ENCODE measurements around the gene EHF. TPM values are rescaled to one million over a fixed set of nuclear protein-coding genes. Genes with fewer than 3 reads are reported as not detected.

The EHF gene
- polyA plus RNA-seq, 1 of the 3 experiments (the other 2 are of a cell fraction), result not detected

- ChIA-PET CTCF (interaction anchor here (0.5 to 1.7 kb wide), 4 partner anchors 14 to 252 kb away, joined by 3 to 4 read pairs (median 4); no protein-coding TSS in a partner anchor), POLR2A (no interaction called here)
- Histone ChIP-seq H3K9ac (no peak overlapping the region), H3F3A (replicated peaks; ENCODE audit: insufficient read depth) (no peaks in the 10 kb centered on the region), H3K79me2 (ENCODE audit: insufficient read depth) (no peaks in the 10 kb centered on the region), H3K27me3 (ENCODE audit: insufficient read depth) (no peaks in the 10 kb centered on the region; the same call in 1 of the 2 replicates), H3K4me3 (ENCODE audit: low read depth in 2 of 2, low read length in 1 of 2) (no peak overlapping the region), H3K4me2 (no peak overlapping the region), H3K9me2 (no peaks in the 10 kb centered on the region), H3K9me3 (no peaks in the 10 kb centered on the region), H2AFZ (ENCODE audit: low read depth) (no peak overlapping the region), H4K20me1 (ENCODE audit: insufficient read depth) (no peaks in the 10 kb centered on the region), H3K36me3 (replicated peaks in 1 of 2; ENCODE audit: control insufficient read depth in 1 of 2, insufficient read depth in 2 of 2, low read length in 1 of 2) (no peaks in the 10 kb centered on the region), H3K4me1 (ENCODE audit: control insufficient read depth in 1 of 2, insufficient read depth in 2 of 2, low read depth in 1 of 2, low read length in 1 of 2) (peaks cover 0 to 2% of the 10 kb centered on the region in 2 experiments; a peak in 1 of 4 replicates), H3K27ac (ENCODE audit: low read depth in 2 of 2, low read length in 1 of 2) (no peak overlapping the region)
- TF ChIP-seq ELF1 (IDR thresholded peaks at IDR 0.05) (no peak), MXI1 (IDR thresholded peaks at IDR 0.05; ENCODE audit: low read depth, low read length) (no peak), RAD21 (IDR thresholded peaks at IDR 0.05; ENCODE audit: low read length) (no peak), SIN3A (IDR thresholded peaks at IDR 0.05; ENCODE audit: borderline replicate concordance, low read depth, low read length) (no peak), EZH2phosphoT487 (IDR thresholded peaks at IDR 0.05; ENCODE audit: borderline replicate concordance, low read depth) (no peak), TAF1 (IDR thresholded peaks at IDR 0.05; ENCODE audit: borderline replicate concordance, low read depth, low read length) (no peak), EP300 (IDR thresholded peaks at IDR 0.05; ENCODE audit: borderline replicate concordance in 1 of 2, low read depth in 1 of 2, low read length in 1 of 2) (no peak), MAX (IDR thresholded peaks at IDR 0.05; ENCODE audit: low read depth) (no peak), SMC3 (IDR thresholded peaks at IDR 0.05; ENCODE audit: low read depth, low read length) (no peak), FOSL2 (IDR thresholded peaks at IDR 0.05; ENCODE audit: borderline replicate concordance, low read depth) (no peak), CHD2 (IDR thresholded peaks at IDR 0.05; ENCODE audit: low read length, partially characterized antibody) (no peak), RFX5 (IDR thresholded peaks at IDR 0.05; ENCODE audit: low read length) (no peak), GATA2 (CRISPR knock-in tag; IDR thresholded peaks at IDR 0.05) (no peak), TCF12 (IDR thresholded peaks at IDR 0.05) (no peak), IRF3 (IDR thresholded peaks at IDR 0.05; ENCODE audit: low read depth, low read length) (no peak), GABPA (IDR thresholded peaks at IDR 0.05; ENCODE audit: low read depth) (no peak)
- TF ChIP-seq, protein P1, sequence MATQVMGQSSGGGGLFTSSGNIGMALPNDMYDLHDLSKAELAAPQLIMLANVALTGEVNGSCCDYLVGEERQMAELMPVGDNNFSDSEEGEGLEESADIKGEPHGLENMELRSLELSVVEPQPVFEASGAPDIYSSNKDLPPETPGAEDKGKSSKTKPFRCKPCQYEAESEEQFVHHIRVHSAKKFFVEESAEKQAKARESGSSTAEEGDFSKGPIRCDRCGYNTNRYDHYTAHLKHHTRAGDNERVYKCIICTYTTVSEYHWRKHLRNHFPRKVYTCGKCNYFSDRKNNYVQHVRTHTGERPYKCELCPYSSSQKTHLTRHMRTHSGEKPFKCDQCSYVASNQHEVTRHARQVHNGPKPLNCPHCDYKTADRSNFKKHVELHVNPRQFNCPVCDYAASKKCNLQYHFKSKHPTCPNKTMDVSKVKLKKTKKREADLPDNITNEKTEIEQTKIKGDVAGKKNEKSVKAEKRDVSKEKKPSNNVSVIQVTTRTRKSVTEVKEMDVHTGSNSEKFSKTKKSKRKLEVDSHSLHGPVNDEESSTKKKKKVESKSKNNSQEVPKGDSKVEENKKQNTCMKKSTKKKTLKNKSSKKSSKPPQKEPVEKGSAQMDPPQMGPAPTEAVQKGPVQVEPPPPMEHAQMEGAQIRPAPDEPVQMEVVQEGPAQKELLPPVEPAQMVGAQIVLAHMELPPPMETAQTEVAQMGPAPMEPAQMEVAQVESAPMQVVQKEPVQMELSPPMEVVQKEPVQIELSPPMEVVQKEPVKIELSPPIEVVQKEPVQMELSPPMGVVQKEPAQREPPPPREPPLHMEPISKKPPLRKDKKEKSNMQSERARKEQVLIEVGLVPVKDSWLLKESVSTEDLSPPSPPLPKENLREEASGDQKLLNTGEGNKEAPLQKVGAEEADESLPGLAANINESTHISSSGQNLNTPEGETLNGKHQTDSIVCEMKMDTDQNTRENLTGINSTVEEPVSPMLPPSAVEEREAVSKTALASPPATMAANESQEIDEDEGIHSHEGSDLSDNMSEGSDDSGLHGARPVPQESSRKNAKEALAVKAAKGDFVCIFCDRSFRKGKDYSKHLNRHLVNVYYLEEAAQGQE (IDR thresholded peaks at IDR 0.05; ENCODE audit: low read depth, low read length), result no peak
- DNase-seq, result no peak
- 54% methylated on average over 4 of the region's 4 CpGs for WGBS (ENCODE audit: low lambda C conversion rate)
These were observed 18.7 kb downstream of the EHF start for GRCh38 chr11:34639545-34639944.

Measured in SK-N-SH (cell line).